Caco-2 (cell line): Measurements from ENCODE around the gene MED31. TPM values are rescaled to one million over a fixed set of nuclear protein-coding genes. Genes with fewer than 3 reads are reported as not detected.

Source experiments
- BruUV-seq: library from RNA; stranded (reverse); fragments of 400-500 nt; replicated peaks from 2 replicates; lab custom pipeline; 2021; lab: Mats Ljungman, UMichigan
- CTCF ChIA-PET: fragments of 300-600 bp; sonication (Branson Sonifier 250); formaldehyde crosslinking; loops from one replicate; lab custom pipeline; 2022; ENCODE audit warnings: antibody characterized with exemption; lab: Charles Lee
- POLR2A ChIA-PET: fragments of 300-600 bp; sonication (Branson Sonifier 250); formaldehyde crosslinking; loops from one replicate; lab custom pipeline; 2022; ENCODE audit warnings: antibody characterized with exemption; lab: Charles Lee
- DNase-seq, 2 experiments: peaks; one replicate each; pipeline versions ENCODE4 v3.0.0 to v3.0.0-alpha.2; 2020 to 2022
- H3K27me3 ChIP-seq: replicated peaks from 2 replicates; pipeline ENCODE4 v1.6.0; 2011; ENCODE audit warnings: low read length; ENCODE audit not compliant: control insufficient read depth, insufficient read depth
- H3K36me3 ChIP-seq: 2 replicates; pipeline ENCODE4 v1.5.1; 2011; ENCODE audit warnings: low read length; ENCODE audit not compliant: control insufficient read depth, insufficient read depth
- H3K4me1 ChIP-seq: fragments of 250-450 bp; sonication (Bioruptor Pico); 2 replicates; pipeline ENCODE4 v1.5.1; 2020; ENCODE audit warnings: mild to moderate bottlenecking
- H3K4me3 ChIP-seq: 2 replicates; pipeline ENCODE4 v1.5.1; 2011; ENCODE audit warnings: low read depth, mild to moderate bottlenecking, control low read depth, low read length
- H3K9me3 ChIP-seq: fragments of 250-450 bp; sonication (Bioruptor Pico); 2 replicates; pipeline ENCODE4 v1.5.1; 2020; ENCODE audit warnings: mild to moderate bottlenecking, moderate library complexity
- H3K27ac Mint-ChIP-seq: one replicate; pipeline ENCODE4 v1.8.0; 2022; ENCODE audit warnings: mixed read lengths; ENCODE audit not compliant: unreplicated experiment
- H3K27me3 Mint-ChIP-seq: one replicate; pipeline ENCODE4 v1.8.0; 2022; ENCODE audit warnings: mixed read lengths; ENCODE audit not compliant: insufficient read depth, unreplicated experiment
- H3K36me3 Mint-ChIP-seq: one replicate; pipeline ENCODE4 v1.8.0; 2022; ENCODE audit warnings: mild to moderate bottlenecking, mixed read lengths; ENCODE audit not compliant: insufficient read depth, unreplicated experiment
- H3K4me1 Mint-ChIP-seq: one replicate; pipeline ENCODE4 v1.8.0; 2022; ENCODE audit warnings: low read depth, mixed read lengths; ENCODE audit not compliant: unreplicated experiment
- H3K4me3 Mint-ChIP-seq: one replicate; pipeline ENCODE4 v1.8.0; 2022; ENCODE audit warnings: mild to moderate bottlenecking, moderate library complexity, mixed read lengths; ENCODE audit not compliant: unreplicated experiment
- H3K9me3 Mint-ChIP-seq: one replicate; pipeline ENCODE4 v1.8.0; 2022; ENCODE audit warnings: mixed read lengths; ENCODE audit not compliant: unreplicated experiment
- CTCF ChIP-seq, 2 experiments: fragments of 200-600 bp in 1 of 2; IDR thresholded peaks; 1 replicate in 1 of 2; 2 replicates in 1 of 2; pipeline versions ENCODE4 v1.5.1 to v1.8.0; 2011 to 2022; ENCODE audit warnings: antibody characterized with exemption in 1 of 2, control low read depth in 1 of 2, inconsistent platforms in 1 of 2, low read depth in 1 of 2, low read length in 1 of 2, mild to moderate bottlenecking in 1 of 2, moderate library complexity in 1 of 2; ENCODE audit not compliant: insufficient read depth in 1 of 2, severe bottlenecking in 1 of 2, unreplicated experiment in 1 of 2
- intact Hi-C: fragments of 100-400 bp; cut with micrococcal nuclease; formaldehyde crosslinking; loops from one replicate; pipeline ENCODE4 v1.10.0; 2022; ENCODE audit not compliant: unreplicated experiment
- total RNA-seq: library from RNA; stranded (reverse); gene quantifications from 2 replicates; pipeline ENCODE4 v1.2.3, GENCODE V29; 2022

The MED31 gene
- total RNA-seq, 1 experiment from 2014 or later, result 9.5 TPM

DNA sequence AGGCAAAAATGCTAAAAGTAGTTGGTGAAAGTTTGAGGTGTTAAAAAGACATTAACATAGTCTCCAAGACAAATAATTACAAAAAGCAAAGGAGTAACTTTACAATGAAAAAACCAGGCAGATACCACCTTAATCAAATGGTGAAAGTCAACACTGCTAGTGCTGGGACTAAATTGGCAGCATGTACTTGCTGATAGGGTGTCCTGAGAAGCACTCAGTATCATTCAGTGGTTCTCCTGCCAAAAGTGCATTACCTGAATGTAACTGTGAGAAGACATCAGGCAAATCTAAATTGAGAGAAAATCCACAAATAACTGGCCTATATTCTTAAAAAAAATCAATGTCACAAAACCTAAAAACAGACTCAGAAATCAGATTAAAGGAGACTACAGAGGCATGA is 18.9 kb downstream of the MED31 start:
- TF ChIP-seq CTCF (IDR thresholded peaks at IDR 0.05; ENCODE audit: insufficient read depth in 1 of 2, low read depth in 1 of 2, low read length in 1 of 2, severe bottlenecking in 1 of 2, unreplicated experiment in 1 of 2), result no peak
- Mint-ChIP-seq H3K36me3 (no peaks in the 10 kb centered on the region), H3K27me3 (no peaks in the 10 kb centered on the region), H3K4me3 (no peak overlapping the region), H3K27ac (no peak overlapping the region), H3K9me3 (no peaks in the 10 kb centered on the region), H3K4me1 (no peaks in the 10 kb centered on the region)
- no peak for DNase-seq
- no peaks in the 10 kb centered on the region for H3K9me3 ChIP-seq
- ChIA-PET CTCF (no interaction called here), POLR2A (no interaction called here)
- no peaks in the 10 kb centered on the region for H3K27me3 ChIP-seq
- H3K4me3 ChIP-seq, result no peak overlapping the region
- no peaks in the 10 kb centered on the region for H3K36me3 ChIP-seq
- intact Hi-C loops, result no loop called here
- no TSS peak for BruUV-seq
- no peaks in the 10 kb centered on the region for H3K4me1 ChIP-seq

- CTCF ChIA-PET, result no interaction called here
- intact Hi-C loops, result no loop called here
- H3K27me3 ChIP-seq, result no peaks in the 10 kb centered on the region
- Mint-ChIP-seq H3K9me3 (no peaks in the 10 kb centered on the region), H3K4me1 (no peaks in the 10 kb centered on the region), H3K4me3 (no peak overlapping the region), H3K27ac (no peak overlapping the region), H3K36me3 (no peaks in the 10 kb centered on the region), H3K27me3 (no peaks in the 10 kb centered on the region)
- no peaks in the 10 kb centered on the region for H3K4me1 ChIP-seq
- no peak overlapping the region for H3K4me3 ChIP-seq
- no peak for DNase-seq
- BruUV-seq, result no TSS peak
- no peaks in the 10 kb centered on the region for H3K36me3 ChIP-seq
- TF ChIP-seq CTCF (IDR thresholded peaks at IDR 0.05; ENCODE audit: insufficient read depth in 1 of 2, low read depth in 1 of 2, low read length in 1 of 2, severe bottlenecking in 1 of 2, unreplicated experiment in 1 of 2), result no peak
- POLR2A ChIA-PET, result no interaction called here
- H3K9me3 ChIP-seq, result no peaks in the 10 kb centered on the region
Observed at GRCh38 chr17:6630390-6630789, 21.0 kb downstream of the MED31 start.

DNA sequence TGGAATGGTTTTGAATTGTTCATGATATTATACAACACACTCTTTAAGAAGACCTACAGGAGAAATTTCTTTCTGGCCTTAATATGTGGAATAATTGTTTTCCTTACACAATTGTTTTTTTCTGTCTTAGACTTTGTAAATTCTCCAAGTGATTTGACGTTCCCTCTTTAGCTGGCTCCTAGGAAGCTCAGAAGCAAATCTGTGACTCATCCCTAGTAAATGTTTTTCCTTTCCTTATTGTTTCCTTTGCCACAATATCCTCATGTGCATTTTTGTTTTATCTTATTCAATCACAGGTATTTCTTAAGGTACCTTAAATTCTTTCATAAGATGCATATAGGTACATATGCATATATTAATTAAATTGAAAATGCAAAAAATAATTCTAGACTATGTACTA is 24.4 kb downstream of the MED31 start:
- intact Hi-C loops, result no loop called here

More for the DNA sequence above, 24.4 kb downstream of the MED31 start:
- Histone ChIP-seq H3K4me1 (no peaks in the 10 kb centered on the region), H3K36me3 (no peaks in the 10 kb centered on the region), H3K9me3 (no peaks in the 10 kb centered on the region), H3K27me3 (no peaks in the 10 kb centered on the region), H3K4me3 (no peak overlapping the region)
- no peak for TF ChIP-seq CTCF (IDR thresholded peaks at IDR 0.05; ENCODE audit: insufficient read depth in 1 of 2, low read depth in 1 of 2, low read length in 1 of 2, severe bottlenecking in 1 of 2, unreplicated experiment in 1 of 2)
- CTCF ChIA-PET, result no interaction called here
- Mint-ChIP-seq H3K27me3 (no peaks in the 10 kb centered on the region), H3K9me3 (no peaks in the 10 kb centered on the region), H3K4me3 (no peak overlapping the region), H3K4me1 (no peaks in the 10 kb centered on the region), H3K27ac (no peak overlapping the region), H3K36me3 (no peaks in the 10 kb centered on the region)
- DNase-seq, result no peak
- no TSS peak for BruUV-seq
- POLR2A ChIA-PET, result no interaction called here
